Panc1 (cell line): ENCODE data around the gene UBE2U. TPM values are rescaled to one million over a fixed set of nuclear protein-coding genes. Genes with fewer than 3 reads are reported as not detected.

Experiments
- ATAC-seq: fragments of 200-7000 bp; cut with Tn5 transposase; 2 replicates; pipeline ENCODE4 v1.9.1; 2020; ENCODE audit warnings: mild to moderate bottlenecking, moderate library complexity
- BruUV-seq: library from RNA; stranded (reverse); fragments of 400-500 nt; replicated peaks from 2 replicates; lab custom pipeline; 2021; lab: Mats Ljungman, UMichigan
- CTCF ChIA-PET: fragments of 300-600 bp; sonication (Branson Sonifier 250); formaldehyde crosslinking; loops from one replicate; lab custom pipeline; 2022; ENCODE audit warnings: antibody characterized with exemption; lab: Charles Lee
- POLR2A ChIA-PET: fragments of 300-600 bp; sonication (Branson Sonifier 250); formaldehyde crosslinking; loops from one replicate; lab custom pipeline; 2022; ENCODE audit warnings: antibody characterized with exemption; lab: Charles Lee
- DNase-seq: peaks from one replicate; pipeline ENCODE4 v3.0.0-alpha.2; 2010; ENCODE audit warnings: low read depth, low spot score
- H3K27ac ChIP-seq: 2 replicates; pipeline ENCODE4 v1.5.1; 2011; ENCODE audit warnings: mild to moderate bottlenecking, low read length, inconsistent platforms
- H3K27me3 ChIP-seq: fragments of 200-500 bp; sonication (Bioruptor generic); 2 replicates; pipeline ENCODE4 v1.6.0; 2014; ENCODE audit warnings: low read length, inconsistent platforms; ENCODE audit not compliant: control insufficient read depth, insufficient read depth
- H3K36me3 ChIP-seq: fragments of 200-500 bp; sonication (Bioruptor generic); 2 replicates; pipeline ENCODE4 v1.5.1; 2014; ENCODE audit warnings: inconsistent platforms, mild to moderate bottlenecking, low read length, moderate library complexity; ENCODE audit not compliant: control insufficient read depth, insufficient read depth
- H3K4me1 ChIP-seq: 2 replicates; pipeline ENCODE4 v1.5.1; 2011; ENCODE audit warnings: inconsistent platforms, mild to moderate bottlenecking, low read length, moderate library complexity; ENCODE audit not compliant: control insufficient read depth, insufficient read depth
- H3K4me3 ChIP-seq, 2 experiments: 2 replicates each; pipeline ENCODE4 v1.5.1; 2011 to 2012; ENCODE audit warnings: low read depth in 2 of 2, low read length in 2 of 2, mild to moderate bottlenecking in 2 of 2, inconsistent platforms in 1 of 2, moderate library complexity in 1 of 2
- H3K9me3 ChIP-seq: fragments of 200-500 bp; sonication (Bioruptor generic); 2 replicates; pipeline ENCODE4 v1.5.1; 2014; ENCODE audit warnings: low read depth, mild to moderate bottlenecking, inconsistent platforms, low read length, moderate library complexity; ENCODE audit not compliant: control insufficient read depth, insufficient read depth
- CTCF ChIP-seq: fragments of 450-650 bp; IDR thresholded peaks from 2 replicates; pipeline ENCODE4 v1.5.1; 2017; ENCODE audit warnings: mild to moderate bottlenecking
- POLR2AphosphoS5 ChIP-seq: IDR thresholded peaks from 2 replicates; pipeline ENCODE4 v1.6.1; 2012; ENCODE audit warnings: mild to moderate bottlenecking, low read depth, low read length, moderate library complexity
- REST ChIP-seq, 2 experiments: IDR thresholded peaks; 2 replicates each; pipeline ENCODE4 v1.6.1; 2011 to 2012; ENCODE audit warnings: low read depth in 2 of 2, control low read depth in 1 of 2, low read length in 1 of 2, mild to moderate bottlenecking in 1 of 2, moderate library complexity in 1 of 2; ENCODE audit not compliant: insufficient read depth in 1 of 2
- SIN3A ChIP-seq: IDR thresholded peaks from 2 replicates; pipeline ENCODE4 v1.6.1; 2012; ENCODE audit warnings: low read depth, mild to moderate bottlenecking, low read length, moderate library complexity, borderline replicate concordance; ENCODE audit not compliant: insufficient read depth
- TCF7L2 ChIP-seq: IDR thresholded peaks from 2 replicates; pipeline ENCODE4 v1.6.1; 2011; ENCODE audit warnings: mild to moderate bottlenecking, low read depth, low read length, inconsistent platforms
- in situ Hi-C: cut with HindIII; loops from 2 replicates; pipeline ENCODE4 v1.10.0; 2016; ENCODE audit warnings: low sequenced_read_pairs, low pct_unique_long_range_greater_than_20kb
- intact Hi-C: fragments of 100-400 bp; cut with micrococcal nuclease; formaldehyde crosslinking; loops from one replicate; pipeline ENCODE4 v1.10.0; 2022; ENCODE audit not compliant: unreplicated experiment
- total RNA-seq: library from RNA; stranded (reverse); gene quantifications from one replicate; pipeline ENCODE4 v1.2.1, GENCODE V29; 2021; ENCODE audit not compliant: unreplicated experiment

UBE2U gene
- total RNA-seq, 1 experiment from 2014 or later = not detected

GRCh38 chr1:64304823-64305222, 101.4 kb downstream of the UBE2U start:
- TF ChIP-seq REST (IDR thresholded peaks at IDR 0.05; ENCODE audit: insufficient read depth in 1 of 2, low read depth in 2 of 2, low read length in 1 of 2) (no peak), TCF7L2 (no peak), POLR2AphosphoS5 (no peak)

GRCh38 chr1:64308866-64309265, 105.4 kb downstream of the UBE2U start:
- no peaks in the 10 kb centered on the region for H3K4me1 ChIP-seq
- no peak overlapping the region for H3K4me3 ChIP-seq
- intact Hi-C loops = no loop called here
- DNase-seq (no peak), ATAC-seq (no peak)
- ChIA-PET CTCF (no interaction called here), POLR2A (no interaction called here)
- no peaks in the 10 kb centered on the region for H3K9me3 ChIP-seq
- no peaks in the 10 kb centered on the region for H3K36me3 ChIP-seq
- in situ Hi-C loops = no loop called here
- TF ChIP-seq CTCF (no peak), REST (IDR thresholded peaks at IDR 0.05; ENCODE audit: insufficient read depth in 1 of 2, low read depth in 2 of 2, low read length in 1 of 2) (no peak), TCF7L2 (no peak), SIN3A (no peak), POLR2AphosphoS5 (no peak)
- no peaks in the 10 kb centered on the region for H3K27me3 ChIP-seq
- no TSS peak for BruUV-seq
- H3K27ac ChIP-seq = no peak overlapping the region

More at GRCh38 chr1:64304823-64305222, 101.4 kb downstream of the UBE2U start:
- intact Hi-C loops = no loop called here
- ChIA-PET CTCF (no interaction called here), POLR2A (no interaction called here)
- in situ Hi-C loops = no loop called here
- Histone ChIP-seq H3K4me3 (no peak overlapping the region), H3K9me3 (no peaks in the 10 kb centered on the region), H3K36me3 (no peaks in the 10 kb centered on the region), H3K4me1 (no peaks in the 10 kb centered on the region), H3K27ac (no peak overlapping the region), H3K27me3 (no peaks in the 10 kb centered on the region)
- DNase-seq = no peak
- ATAC-seq = no peak
- BruUV-seq = no TSS peak
